ENCODE measurements around the gene LRP1B.

DNA sequence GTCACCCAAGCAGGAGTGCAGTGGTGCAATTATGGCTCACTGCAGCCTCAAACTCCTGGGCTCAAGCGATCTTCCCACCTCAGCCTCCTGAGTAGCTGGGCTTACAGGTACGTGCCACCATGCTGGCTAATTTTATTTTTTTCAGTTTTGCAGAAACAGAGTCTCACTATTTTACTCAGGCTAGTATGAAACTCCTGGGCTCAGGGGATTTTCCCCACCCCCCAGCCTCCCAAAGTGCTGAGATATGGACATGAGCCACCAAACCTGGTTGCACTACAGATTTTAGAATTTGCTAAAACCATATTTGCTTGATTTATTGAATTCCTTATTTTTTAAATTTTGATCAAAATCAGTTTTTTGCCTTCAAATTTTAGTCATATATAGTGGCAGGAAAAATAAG lies 1553.4 kb downstream of the LRP1B start:
- TF ChIP-seq, protein P1, sequence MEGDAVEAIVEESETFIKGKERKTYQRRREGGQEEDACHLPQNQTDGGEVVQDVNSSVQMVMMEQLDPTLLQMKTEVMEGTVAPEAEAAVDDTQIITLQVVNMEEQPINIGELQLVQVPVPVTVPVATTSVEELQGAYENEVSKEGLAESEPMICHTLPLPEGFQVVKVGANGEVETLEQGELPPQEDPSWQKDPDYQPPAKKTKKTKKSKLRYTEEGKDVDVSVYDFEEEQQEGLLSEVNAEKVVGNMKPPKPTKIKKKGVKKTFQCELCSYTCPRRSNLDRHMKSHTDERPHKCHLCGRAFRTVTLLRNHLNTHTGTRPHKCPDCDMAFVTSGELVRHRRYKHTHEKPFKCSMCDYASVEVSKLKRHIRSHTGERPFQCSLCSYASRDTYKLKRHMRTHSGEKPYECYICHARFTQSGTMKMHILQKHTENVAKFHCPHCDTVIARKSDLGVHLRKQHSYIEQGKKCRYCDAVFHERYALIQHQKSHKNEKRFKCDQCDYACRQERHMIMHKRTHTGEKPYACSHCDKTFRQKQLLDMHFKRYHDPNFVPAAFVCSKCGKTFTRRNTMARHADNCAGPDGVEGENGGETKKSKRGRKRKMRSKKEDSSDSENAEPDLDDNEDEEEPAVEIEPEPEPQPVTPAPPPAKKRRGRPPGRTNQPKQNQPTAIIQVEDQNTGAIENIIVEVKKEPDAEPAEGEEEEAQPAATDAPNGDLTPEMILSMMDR (IDR thresholded peaks at IDR 0.05) = no peak
- TF ChIP-seq POLR2A (IDR thresholded peaks at IDR 0.05) = no peak
